Ecto neural progenitor cell (in vitro differentiated cells): Measurements from ENCODE around the gene IL2RG.

Source experiments
- DNase-seq: peaks from one replicate; pipeline ENCODE4 v3.0.0-alpha.2; 2018; ENCODE audit warnings: low spot score

Gene IL2RG

GRCh38 chrX:71111141-71111843 lies at the start of gene IL2RG:
Gene IL2RG (minus strand): TSS chrX:71111577. CDS start chrX:71111539, 38 bp downstream.
- no peak for DNase-seq

GRCh38 chrX:71160475-71160874 lies 49.1 kb upstream of the IL2RG start:
- no peak for DNase-seq

DNA sequence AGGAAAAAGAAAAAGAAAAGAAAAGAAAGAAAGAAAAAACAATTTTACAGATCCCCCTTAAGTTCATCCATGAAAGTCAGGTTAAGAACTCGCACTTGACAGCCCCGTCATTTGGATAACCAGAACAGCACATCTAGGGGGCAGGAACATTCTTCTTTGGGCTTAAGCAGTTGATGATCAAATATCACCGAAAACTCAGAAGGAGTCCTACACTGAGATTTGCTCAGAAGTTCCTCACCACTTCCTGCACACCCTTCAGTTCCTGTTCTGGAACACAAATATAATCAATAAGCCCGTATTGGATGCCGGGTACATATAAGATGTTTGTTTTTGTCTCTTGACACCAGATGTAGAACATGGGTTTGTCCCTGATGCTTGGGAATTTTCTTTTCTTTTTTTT lies 48.0 kb upstream of the IL2RG start:
- no peak for DNase-seq

DNA sequence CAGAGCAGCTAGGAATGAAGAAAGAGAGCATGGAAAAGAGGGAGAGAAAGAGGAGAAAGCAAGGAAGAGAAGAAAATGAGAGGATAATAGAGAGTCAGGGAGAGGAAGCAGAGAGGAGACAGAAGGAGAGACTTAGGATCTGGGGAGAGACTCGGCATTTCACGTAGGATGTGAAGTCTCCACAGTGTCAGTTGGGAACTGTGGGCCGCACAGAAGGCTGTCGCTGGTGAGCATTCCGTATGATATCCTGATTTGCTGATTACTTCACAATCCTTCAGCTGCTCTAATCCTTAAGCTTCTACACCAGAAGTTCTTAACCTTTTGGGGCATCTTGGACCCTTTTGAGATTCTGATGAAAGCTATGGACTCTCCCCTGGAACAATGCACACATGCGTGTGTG lies 47.2 kb upstream of the IL2RG start:
- no peak for DNase-seq

GRCh38 chrX:71154641-71155040 lies 43.3 kb upstream of the IL2RG start:
- no peak for DNase-seq

GRCh38 chrX:71154196-71154595 lies 42.8 kb upstream of the IL2RG start:
- no peak for DNase-seq

- DNase-seq: no peak
Observed at GRCh38 chrX:71151366-71151765, 40.0 kb upstream of the IL2RG start.

DNA sequence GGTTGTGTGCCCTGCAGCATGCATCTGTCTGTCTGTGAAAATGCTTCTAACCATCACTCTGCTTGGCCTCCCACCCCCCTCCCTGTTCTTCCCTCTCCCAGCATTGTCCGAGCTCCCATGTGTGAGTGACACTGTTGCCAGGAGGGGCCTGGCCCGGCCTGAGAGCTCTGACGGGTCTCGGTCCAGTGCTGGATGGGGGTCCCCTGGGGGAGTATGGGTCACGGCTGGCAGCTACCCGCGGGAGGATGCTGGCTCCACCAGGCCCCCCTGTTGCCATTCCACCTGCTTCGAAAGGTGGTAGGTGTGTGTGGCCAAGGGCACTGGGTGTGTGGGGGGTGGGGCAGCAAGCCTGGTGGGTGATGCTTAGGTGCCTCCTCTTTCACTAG lies 36.9 kb upstream of the IL2RG start:
- DNase-seq: no peak

DNA sequence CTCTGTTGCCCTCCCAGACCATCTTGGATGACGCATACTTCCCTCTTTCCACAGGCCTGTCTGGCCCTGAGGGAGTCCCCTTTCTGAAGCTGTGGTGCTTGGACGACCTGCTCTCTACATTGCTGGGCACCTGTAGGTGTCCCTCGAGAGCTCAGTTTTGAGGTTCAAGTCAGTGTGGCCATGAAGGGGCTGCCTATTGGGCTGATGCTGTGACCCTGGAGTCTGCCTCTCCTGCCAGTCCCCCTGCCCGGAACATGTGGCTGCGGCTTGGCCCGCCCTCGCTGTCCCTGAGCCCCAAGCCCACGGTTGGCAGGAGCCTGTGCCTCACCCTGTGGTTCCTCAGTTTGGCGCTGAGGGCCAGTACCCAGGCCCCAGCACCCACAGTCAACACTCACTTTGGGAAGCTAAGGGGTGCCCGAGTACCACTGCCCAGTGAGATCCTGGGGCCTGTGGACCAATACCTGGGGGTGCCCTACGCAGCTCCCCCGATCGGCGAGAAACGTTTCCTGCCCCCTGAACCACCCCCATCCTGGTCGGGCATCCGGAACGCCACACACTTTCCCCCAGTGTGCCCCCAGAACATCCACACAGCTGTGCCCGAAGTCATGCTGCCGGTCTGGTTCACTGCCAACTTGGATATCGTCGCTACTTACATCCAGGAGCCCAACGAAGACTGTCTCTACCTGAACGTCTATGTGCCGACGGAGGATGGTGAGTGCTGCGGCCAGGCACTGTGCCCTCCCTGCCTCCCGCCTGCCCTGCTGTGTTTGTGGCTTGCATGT lies 36.3 kb upstream of the IL2RG start:
- no peak for DNase-seq

DNA sequence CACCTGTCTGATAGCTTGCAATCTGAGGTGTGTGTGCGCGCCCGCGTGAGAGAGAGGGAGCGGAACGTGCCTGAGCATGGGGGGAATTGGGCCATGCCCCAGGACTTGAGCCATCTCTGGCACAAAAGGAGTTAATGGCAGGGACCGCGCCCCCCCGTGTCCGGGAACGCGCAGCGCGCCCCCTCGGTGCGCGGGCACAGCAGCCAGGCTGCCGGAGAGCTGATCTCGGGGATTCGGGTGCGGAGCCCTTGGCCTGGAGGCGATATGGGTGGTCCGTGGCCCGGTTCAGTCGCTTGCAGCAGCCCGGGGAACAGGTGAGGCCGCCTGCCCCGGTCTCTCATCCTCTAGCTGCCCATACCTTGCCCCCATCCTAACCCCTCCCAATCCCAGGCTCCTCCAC lies 33.3 kb upstream of the IL2RG start, which contains the start of gene NLGN3:
NLGN3 (plus strand) TSS at position 191 of the 400 bp plus-strand sequence. CDS start 2,909 bp downstream, outside the sequence.
- DNase-seq: peak; percentile 61

DNA sequence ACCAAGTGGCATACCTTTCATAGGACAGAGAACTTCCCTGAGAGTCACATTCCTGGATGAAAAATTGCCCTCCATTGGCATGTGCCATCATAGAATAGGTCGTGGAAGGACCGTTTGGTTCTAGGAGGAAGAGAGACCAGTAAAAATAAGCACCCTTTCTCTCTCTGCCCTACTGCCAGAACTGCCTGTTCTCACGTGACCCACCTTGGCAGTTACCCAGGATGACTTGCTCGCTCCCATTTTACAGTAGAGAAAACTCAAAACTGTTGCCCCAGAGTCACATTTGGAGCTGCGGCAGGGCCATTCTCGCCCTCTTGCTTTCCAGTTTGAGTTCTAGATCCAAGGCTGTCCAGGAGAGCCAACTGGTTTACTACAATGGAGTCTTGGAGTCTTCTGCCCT lies 32.1 kb upstream of the IL2RG start:
- no peak for DNase-seq

DNA sequence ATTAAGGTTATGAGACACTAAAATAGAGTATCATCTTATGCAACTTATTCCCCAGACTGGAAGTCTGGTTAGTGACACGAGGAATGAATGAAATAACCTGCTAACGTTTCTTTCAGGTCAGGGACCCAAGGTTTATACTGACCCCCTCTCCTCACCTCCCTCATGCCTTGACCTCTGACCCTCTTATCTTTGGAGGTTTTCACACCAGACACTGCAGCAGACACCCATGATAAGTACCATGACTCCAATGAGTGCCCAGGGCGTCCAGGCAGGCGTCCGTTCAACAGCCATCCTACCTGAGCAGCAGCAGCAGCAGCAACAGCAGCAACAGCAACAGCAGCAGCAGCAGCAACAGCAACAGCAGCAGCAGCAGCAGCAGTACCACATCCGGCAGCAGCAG lies 29.1 kb upstream of the IL2RG start:
- DNase-seq: no peak

DNA sequence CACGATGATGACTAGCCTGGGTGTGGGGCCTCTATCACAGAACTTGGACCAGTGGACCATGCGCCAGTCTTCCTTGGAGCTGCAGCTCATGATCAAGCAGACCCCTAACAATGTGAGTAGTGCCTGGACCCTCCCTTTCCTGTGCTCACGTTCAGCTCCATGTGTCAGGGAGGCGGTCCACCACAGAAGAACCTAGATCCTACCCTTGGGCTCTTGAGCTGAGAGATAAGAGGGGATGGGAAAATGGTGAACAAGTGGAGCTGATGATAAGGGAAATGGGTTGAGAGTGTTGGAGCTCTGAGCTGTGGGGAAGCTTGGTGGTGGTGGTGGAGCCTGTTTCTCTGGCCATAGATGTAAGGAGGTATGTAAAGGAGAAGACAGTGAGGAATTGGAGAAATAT lies 20.1 kb upstream of the IL2RG start:
- no peak for DNase-seq

DNA sequence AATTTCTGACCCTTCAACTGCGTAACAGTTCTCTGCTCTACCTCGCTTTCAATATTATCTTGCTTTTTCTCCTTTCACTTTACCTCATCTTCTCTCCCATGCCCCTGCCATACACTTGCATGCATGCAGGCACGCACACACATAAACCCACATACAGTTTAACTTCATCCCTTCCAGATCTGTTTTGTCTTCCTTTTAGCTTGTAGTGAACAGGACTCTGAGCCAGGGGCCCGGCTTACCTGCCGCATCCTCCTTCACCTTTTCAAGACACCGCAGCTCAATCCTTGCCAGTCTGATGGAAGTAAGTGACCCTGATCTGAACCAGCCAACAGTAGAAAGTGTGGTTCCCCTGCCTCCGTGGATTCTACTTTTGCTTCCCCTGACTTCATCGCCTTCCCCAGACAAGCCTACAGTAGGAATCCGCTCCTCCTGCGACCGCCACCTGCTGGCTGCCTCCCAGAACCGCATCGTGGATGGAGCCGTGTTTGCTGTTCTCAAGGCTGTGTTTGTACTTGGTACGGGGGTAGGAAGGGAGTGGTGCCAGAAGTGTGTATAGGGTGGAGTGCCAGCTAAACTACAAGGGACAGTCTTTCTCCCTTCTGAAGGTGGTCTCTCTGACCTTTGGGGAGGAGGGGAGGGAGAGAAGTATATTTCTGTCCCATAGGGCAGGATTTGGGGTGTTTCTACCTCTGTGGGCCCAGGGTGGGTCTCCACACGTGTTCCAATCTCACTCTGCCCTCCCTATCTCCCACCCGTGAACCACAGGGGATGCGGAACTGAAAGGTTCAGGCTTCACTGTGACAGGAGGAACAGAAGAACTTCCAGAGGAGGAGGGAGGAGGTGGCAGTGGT lies 17.8 kb upstream of the IL2RG start:
- DNase-seq: peak; percentile 67

- no peak for DNase-seq
Observed at GRCh38 chrX:71128166-71128833, 16.9 kb upstream of the IL2RG start.

DNA sequence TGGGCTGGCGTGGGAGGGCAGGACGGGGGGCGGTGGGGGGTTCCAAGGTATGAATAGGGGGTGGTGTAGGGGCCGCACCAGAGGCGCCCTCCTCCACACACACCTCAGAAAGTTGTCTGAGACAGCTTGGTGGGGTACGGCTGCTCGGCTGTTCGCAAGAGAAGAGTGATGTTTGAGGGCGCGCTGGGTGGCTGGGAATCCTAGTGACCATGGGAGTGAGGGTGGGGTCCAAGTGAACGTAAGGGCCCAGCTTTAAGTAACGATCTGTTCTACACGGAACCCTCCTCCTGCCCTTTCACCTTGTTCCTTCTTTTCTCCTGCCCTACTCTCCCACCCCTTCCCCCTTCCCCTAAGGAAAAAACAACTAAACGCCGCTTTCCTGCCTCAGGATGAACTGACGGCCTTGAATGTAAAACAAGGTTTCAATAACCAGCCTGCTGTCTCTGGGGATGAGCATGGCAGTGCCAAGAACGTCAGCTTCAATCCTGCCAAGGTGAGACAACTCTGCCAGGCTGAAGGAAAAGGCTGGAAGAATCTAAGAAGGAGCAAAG lies 7.7 kb upstream of the IL2RG start:
- DNase-seq: no peak

DNA sequence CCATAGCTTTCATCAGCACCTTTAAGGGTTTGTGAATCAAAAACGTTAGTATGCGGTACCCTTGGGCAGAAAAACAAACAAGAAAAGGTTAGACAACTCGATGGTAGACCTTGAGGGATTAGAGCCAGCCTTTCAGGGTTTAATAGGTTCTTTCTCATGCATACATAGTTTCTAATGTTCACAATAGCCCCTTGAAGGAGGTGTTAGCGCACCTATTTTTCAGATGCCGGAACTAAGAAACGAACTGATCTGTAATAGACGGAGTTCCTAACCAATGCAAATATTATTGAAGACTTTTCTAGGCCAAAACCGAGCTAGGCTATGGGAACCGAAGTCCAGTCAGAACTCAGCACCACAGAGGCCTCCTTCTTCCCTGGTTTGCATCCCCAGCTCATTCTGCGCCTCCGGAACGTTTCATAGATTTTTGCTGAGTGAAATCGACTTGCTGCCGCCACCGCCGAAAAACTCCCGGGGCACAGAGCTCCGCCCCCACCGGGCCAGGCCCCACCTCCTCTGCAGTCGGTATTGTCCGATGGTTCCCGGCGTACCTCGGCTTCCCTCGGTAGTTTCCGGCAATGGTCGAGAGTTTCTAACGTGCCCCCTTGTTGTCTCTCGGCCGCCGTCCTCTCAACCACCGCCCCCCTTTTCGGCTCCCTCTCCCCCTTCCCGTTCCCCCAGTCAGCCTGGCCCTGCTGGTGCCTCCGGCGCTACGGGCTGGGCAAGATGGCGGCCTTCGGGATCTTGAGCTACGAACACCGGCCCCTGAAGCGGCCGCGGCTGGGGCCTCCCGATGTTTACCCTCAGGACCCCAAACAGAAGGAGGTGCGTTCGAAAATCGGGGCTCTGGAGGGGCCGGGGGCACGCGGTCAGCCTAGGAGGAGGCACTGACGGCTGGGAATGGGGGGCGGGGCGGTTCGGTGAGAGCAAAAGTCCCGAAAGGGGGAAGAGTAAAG lies 6.9 kb upstream of the IL2RG start, which contains the start of gene MED12:
MED12 (plus strand) TSS at position 565 of the 953 bp plus-strand sequence; CDS start at position 724, 159 bp downstream.
- DNase-seq: peak; percentile 88

DNA sequence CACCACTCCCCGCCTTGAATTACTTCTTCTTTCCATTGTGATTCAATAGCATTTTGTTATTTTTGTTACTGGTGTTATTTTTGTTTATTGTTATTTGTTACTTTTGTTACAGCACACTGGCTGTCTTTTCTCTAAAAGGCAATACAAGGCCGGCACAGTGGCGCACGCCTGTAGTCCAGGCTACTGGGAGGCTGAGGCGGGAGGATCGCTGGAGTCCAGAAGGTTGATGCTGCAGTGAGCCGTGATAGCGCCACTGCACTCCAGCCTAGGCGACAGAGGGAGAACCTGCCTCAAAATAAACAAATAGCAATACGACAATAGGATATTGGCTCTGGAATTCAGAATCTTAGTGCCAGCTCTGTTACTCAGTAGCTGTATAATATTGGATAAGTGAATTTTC lies 6.0 kb upstream of the IL2RG start:
- DNase-seq: no peak

DNA sequence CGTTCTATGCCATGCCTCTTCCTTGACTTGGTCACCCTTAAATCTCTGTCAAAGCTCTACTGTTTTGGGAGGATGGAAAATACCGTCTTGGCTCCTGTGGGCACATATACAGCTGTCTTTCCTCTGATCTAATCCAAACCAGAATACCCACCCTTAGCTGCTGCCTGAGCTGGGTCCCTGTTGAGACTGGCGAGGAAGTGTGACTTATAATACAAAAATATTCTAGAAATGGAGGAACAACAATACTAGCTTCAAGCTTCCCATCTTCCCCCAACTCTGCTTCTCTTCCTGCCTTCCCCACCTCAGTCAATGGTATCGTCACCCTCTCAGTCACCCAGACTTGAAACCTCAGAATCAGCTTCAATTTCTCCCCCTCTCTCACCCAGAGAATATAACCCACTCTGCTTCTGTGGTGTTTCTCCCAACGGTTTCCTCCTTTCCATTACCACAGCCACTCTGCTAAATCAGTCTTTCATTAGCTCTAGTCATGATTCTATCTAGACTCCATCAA lies 599 bp upstream of the IL2RG start:
- no peak for DNase-seq

- no peak for DNase-seq
Observed at GRCh38 chrX:71109051-71109450, 2.3 kb downstream of the IL2RG start.
